PC-3 (cell line): Measurements from ENCODE around the gene EGFL7. TPM values are rescaled to one million over a fixed set of nuclear protein-coding genes. Genes with fewer than 3 reads are reported as not detected.

Source experiments
- ATAC-seq: fragments of 200-7000 bp; cut with Tn5 transposase; 2 replicates; pipeline ENCODE4 v1.9.1; 2020; ENCODE audit warnings: mild to moderate bottlenecking, moderate library complexity
- BruUV-seq: library from RNA; stranded (reverse); fragments of 400-500 nt; replicated peaks from 2 replicates; lab custom pipeline; 2021; lab: Mats Ljungman, UMichigan
- CTCF ChIA-PET: fragments of 300-600 bp; sonication (Branson Sonifier 250); formaldehyde crosslinking; loops from one replicate; lab custom pipeline; 2022; ENCODE audit warnings: antibody characterized with exemption; lab: Charles Lee
- POLR2A ChIA-PET: fragments of 300-600 bp; sonication (Branson Sonifier 250); formaldehyde crosslinking; loops from one replicate; lab custom pipeline; 2022; ENCODE audit warnings: antibody characterized with exemption; ENCODE audit not compliant: unreplicated experiment; lab: Charles Lee
- DNase-seq: peaks from one replicate; pipeline ENCODE4 v3.0.0-alpha.2; 2015
- H2AFZ ChIP-seq: fragments of 300-600 bp; sonication (generic); 2 replicates; pipeline ENCODE4 v1.6.0; 2016; ENCODE audit warnings: antibody characterized with exemption, low read length
- H3F3A ChIP-seq: fragments of 300-600 bp; sonication (generic); one replicate; pipeline ENCODE4 v1.6.0; 2017; ENCODE audit warnings: antibody characterized with exemption, low read length, control low read depth, mild to moderate bottlenecking; ENCODE audit not compliant: unreplicated experiment
- H3K27ac ChIP-seq: fragments of 300-600 bp; sonication (generic); 2 replicates; pipeline ENCODE4 v1.5.1; 2016; ENCODE audit warnings: mild to moderate bottlenecking, low read length
- H3K27me3 ChIP-seq: fragments of 300-600 bp; sonication (generic); 2 replicates; pipeline ENCODE4 v1.6.1; 2016; ENCODE audit warnings: low read length, mixed read lengths
- H3K36me3 ChIP-seq: fragments of 300-600 bp; sonication (generic); 2 replicates; pipeline ENCODE4 v1.6.1; 2016; ENCODE audit warnings: low read depth, mixed run types, low read length, mixed read lengths
- H3K4me1 ChIP-seq: fragments of 300-600 bp; sonication (generic); 2 replicates; pipeline ENCODE4 v1.5.1; 2016; ENCODE audit warnings: low read length; ENCODE audit not compliant: insufficient read depth
- H3K4me2 ChIP-seq: fragments of 300-600 bp; sonication (generic); 2 replicates; pipeline ENCODE4 v1.6.0; 2016; ENCODE audit warnings: low read length
- H3K4me3 ChIP-seq: fragments of 300-600 bp; sonication (generic); 2 replicates; pipeline ENCODE4 v1.5.1; 2016; ENCODE audit warnings: mild to moderate bottlenecking, low read length, mixed read lengths
- H3K79me2 ChIP-seq: fragments of 300-600 bp; sonication (generic); 2 replicates; pipeline ENCODE4 v1.6.1; 2017; ENCODE audit warnings: low read length, mixed read lengths
- H3K9ac ChIP-seq: fragments of 300-600 bp; sonication (generic); 2 replicates; pipeline ENCODE4 v1.6.0; 2016; ENCODE audit warnings: mild to moderate bottlenecking, low read length
- H3K9me2 ChIP-seq: fragments of 300-600 bp; sonication (generic); replicated peaks from 2 replicates; pipeline ENCODE4 v1.6.1; 2016; ENCODE audit warnings: mixed run types, low read length, mixed read lengths
- H3K9me3 ChIP-seq: fragments of 300-600 bp; sonication (generic); 2 replicates; pipeline ENCODE4 v1.6.1; 2016; ENCODE audit warnings: low read length, mixed read lengths
- H4K20me1 ChIP-seq: fragments of 300-600 bp; sonication (generic); 2 replicates; pipeline ENCODE4 v1.6.1; 2016; ENCODE audit warnings: low read length, mixed read lengths
- EZH2 ChIP-seq: fragments of 300-600 bp; sonication (generic); IDR thresholded peaks from one replicate; pipeline ENCODE4 v1.6.1; 2017; ENCODE audit warnings: antibody characterized with exemption, mild to moderate bottlenecking, low read length; ENCODE audit not compliant: unreplicated experiment
- EZH2phosphoT487 ChIP-seq: fragments of 300-600 bp; sonication (generic); IDR thresholded peaks from 2 replicates; pipeline ENCODE4 v1.6.1; 2018; ENCODE audit warnings: mild to moderate bottlenecking, antibody characterized with exemption, low read length, borderline replicate concordance
- intact Hi-C: fragments of 100-400 bp; cut with micrococcal nuclease; formaldehyde crosslinking; loops from 2 replicates; pipeline ENCODE4 v1.9.0; 2023
- total RNA-seq: library from RNA; depleted of rRNA; stranded (reverse); fragments of >200 nt; gene quantifications from 2 replicates; pipeline ENCODE4 v1.2.3, GENCODE V29; 2014
- TF ChIP-seq, protein P1 (sequence below): fragments of 300-600 bp; sonication (generic); conservative IDR thresholded peaks from 2 replicates; pipeline ENCODE4 v1.5.1; 2017; ENCODE audit warnings: antibody characterized with exemption, low read depth, mild to moderate bottlenecking, low read length

Gene EGFL7
- total RNA-seq, 1 experiment from 2014 or later = 23.1 TPM

DNA sequence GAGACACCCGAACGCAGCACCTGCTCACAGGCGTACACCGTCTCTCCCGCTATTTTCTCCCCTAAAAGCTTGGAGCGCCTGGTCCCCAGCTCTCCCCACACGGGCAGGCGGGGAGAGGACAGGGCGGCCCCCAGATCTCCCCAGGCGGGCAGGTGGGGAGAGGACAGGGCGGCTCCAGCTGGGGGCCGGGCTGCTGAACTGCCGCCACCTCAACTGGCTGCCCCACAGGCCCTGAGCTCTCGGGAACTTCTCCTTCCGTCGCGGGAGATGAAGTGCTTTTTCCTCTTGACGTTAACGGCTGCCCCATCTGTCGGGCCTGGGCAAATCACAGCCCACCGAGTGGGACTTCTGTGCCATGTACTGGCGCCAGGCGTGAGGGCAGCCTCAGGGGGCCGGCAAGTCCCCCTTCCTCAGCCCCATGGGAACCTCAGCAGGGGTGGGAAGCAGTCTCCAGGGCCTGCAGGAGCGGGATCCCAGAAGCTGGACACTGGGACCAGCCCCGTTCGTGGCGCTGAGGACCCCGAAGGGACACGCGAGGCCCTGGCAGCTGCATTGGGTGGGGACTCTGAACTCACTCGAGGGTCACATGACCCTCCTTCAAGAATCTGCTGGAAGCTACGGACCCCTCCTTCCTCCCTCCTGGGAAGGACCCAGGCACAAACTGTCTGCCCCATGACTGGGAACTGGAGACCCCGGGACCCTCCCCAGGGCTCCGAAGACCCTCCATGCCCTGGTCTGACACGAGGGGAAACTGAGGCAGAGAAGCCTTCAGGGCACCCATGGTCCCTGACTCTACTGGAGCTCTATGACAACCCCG, 5.7 kb upstream of the EGFL7 start:
- ChIA-PET CTCF (interaction anchor here (0.5 to 0.6 kb wide), 2 partner anchors 13 to 232 kb away, joined by 4 to 7 read pairs; no protein-coding TSS in a partner anchor), POLR2A (no interaction called here)

DNA sequence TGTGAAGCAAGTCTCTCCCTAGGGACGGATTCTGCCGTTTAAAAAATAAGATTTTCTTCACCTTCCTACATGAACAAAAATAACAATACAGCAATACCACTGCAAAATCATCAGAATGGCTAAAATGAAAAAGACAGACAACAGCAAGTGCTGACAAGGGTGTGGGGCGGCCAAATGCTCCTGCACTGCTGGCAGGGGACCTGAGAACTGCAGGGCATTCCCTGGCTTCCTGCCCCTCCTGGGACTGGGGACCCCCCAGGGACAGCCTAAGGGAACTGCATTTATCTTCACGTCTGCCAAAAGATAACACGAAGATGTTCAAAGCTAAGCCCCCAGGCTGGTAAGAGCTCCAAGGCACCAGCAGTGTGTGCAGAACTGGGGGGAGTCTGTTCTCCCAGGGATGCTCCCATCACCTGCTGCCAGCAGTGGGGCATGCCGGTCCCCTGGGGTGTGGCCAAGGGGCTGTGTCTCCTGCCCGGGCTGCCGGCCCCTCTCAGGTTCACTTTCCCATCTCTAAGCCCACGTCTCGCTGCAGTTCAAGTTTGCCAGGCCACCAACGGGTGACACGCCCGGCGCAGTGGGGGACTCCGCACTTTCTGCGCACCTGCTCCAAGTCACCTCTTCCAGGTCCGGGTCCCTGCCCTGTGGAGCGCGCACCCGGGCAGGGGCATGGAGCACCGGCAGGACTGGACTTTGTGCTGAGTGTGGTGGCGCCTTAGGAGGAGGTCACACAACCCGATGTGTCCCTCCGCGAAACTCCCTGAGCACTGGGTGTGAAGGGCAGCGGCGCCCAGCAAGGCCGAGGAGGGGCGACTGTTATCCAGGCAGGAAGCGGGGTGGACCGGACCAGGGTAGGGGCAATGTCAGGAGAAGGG, 4.5 kb upstream of the EGFL7 start:
- H2AFZ ChIP-seq = no peak overlapping the region
- CTCF ChIA-PET = interaction anchor here (0.6 kb wide), 1 partner anchor 14 kb away, joined by 4 read pairs; no protein-coding TSS in a partner anchor
- no peaks in the 10 kb centered on the region for H3K79me2 ChIP-seq
- H4K20me1 ChIP-seq = no peaks in the 10 kb centered on the region
- no peak overlapping the region for H3K9ac ChIP-seq
- intact Hi-C loops = no loop called here
- no peaks in the 10 kb centered on the region for H3K9me3 ChIP-seq
- H3K27me3 ChIP-seq = no peaks in the 10 kb centered on the region
- H3K4me2 ChIP-seq = no peak overlapping the region
- H3K36me3 ChIP-seq = no peaks in the 10 kb centered on the region
- H3F3A ChIP-seq = no peaks in the 10 kb centered on the region
- peaks cover 3% of the 10 kb centered on the region; the same call in 1 of the 2 replicates for H3K4me1 ChIP-seq
- no peak for DNase-seq
- TF ChIP-seq EZH2 (no peak), EZH2phosphoT487 (no peak)
- TF ChIP-seq, protein P1, sequence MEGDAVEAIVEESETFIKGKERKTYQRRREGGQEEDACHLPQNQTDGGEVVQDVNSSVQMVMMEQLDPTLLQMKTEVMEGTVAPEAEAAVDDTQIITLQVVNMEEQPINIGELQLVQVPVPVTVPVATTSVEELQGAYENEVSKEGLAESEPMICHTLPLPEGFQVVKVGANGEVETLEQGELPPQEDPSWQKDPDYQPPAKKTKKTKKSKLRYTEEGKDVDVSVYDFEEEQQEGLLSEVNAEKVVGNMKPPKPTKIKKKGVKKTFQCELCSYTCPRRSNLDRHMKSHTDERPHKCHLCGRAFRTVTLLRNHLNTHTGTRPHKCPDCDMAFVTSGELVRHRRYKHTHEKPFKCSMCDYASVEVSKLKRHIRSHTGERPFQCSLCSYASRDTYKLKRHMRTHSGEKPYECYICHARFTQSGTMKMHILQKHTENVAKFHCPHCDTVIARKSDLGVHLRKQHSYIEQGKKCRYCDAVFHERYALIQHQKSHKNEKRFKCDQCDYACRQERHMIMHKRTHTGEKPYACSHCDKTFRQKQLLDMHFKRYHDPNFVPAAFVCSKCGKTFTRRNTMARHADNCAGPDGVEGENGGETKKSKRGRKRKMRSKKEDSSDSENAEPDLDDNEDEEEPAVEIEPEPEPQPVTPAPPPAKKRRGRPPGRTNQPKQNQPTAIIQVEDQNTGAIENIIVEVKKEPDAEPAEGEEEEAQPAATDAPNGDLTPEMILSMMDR = no peak
- BruUV-seq = no TSS peak
- POLR2A ChIA-PET = no interaction called here
- H3K4me3 ChIP-seq = no peak overlapping the region
- ATAC-seq = no peak
- H3K9me2 ChIP-seq = no peaks in the 10 kb centered on the region
- no peak overlapping the region for H3K27ac ChIP-seq

More for the DNA sequence above, 5.7 kb upstream of the EGFL7 start:
- H2AFZ ChIP-seq = no peak overlapping the region
- no peaks in the 10 kb centered on the region for H4K20me1 ChIP-seq
- intact Hi-C loops = no loop called here
- no peaks in the 10 kb centered on the region for H3K36me3 ChIP-seq
- ATAC-seq (no peak), DNase-seq (no peak)
- no peak overlapping the region for H3K9ac ChIP-seq
- H3K79me2 ChIP-seq = no peaks in the 10 kb centered on the region
- no TSS peak for BruUV-seq
- H3F3A ChIP-seq = no peaks in the 10 kb centered on the region
- no peaks in the 10 kb centered on the region for H3K9me3 ChIP-seq
- H3K27me3 ChIP-seq = no peaks in the 10 kb centered on the region
- H3K4me1 ChIP-seq = peaks cover 3% of the 10 kb centered on the region; the same call in 1 of the 2 replicates
- H3K4me2 ChIP-seq = no peak overlapping the region
- TF ChIP-seq, protein P1 = no peak
- TF ChIP-seq EZH2 = no peak
- TF ChIP-seq EZH2phosphoT487 = no peak
- H3K9me2 ChIP-seq = no peaks in the 10 kb centered on the region
- H3K27ac ChIP-seq = no peak overlapping the region
- H3K4me3 ChIP-seq = no peak overlapping the region
